GM19397 (cell line): ENCODE data around the gene NR2F2.

ENCODE experiments used
- ATAC-seq: cut with Tn5 transposase; IDR thresholded peaks from one replicate; pipeline ENCODE4 v1.9.1; 2021; ENCODE audit warnings: mild to moderate bottlenecking, moderate library complexity; ENCODE audit not compliant: unreplicated experiment

NR2F2 gene

DNA sequence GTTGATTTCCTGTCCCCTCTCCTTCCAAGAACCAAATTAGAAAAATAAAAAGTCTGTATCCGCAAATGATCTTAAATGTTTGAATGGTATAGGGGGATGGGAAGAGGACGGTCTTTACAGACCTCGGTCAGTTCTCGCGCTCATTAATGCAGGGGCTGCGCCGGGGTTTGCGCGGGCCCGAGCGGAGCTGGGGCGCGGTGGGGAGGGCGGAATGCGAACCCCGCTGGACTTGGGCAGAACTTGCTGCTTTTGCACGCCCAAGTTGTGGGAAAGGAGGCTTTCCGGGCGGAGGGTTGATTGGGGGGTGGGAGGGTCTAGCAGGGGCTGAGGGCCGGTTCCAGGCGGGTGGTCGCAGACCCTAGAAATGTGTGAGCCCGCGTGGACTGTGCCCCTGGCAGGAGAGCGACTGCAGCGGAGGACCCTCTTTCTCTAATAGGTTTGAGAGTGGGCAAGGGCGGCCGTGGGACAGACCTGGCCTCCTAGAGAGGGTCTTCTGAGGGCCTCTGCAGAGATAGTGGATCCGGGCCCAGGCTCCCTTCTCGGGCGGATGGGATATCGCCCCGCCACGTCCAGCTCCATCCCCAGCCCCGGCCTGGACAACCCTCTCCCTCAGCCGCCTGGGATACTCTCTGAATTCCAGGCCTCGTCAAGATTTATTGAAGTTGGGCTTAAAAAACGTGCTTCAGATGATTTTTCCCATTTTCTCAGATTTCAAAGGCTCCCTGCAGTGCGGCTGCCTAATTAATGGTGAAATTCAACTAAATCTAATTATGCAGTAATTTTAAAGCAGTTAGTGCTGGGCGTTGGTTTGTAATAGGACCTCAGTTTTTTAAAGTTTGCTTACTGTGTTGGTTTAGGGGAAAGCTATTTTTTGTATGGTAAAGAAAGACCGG lies 11.3 kb downstream of the NR2F2 start:
- ATAC-seq, result no peak

- no peak for ATAC-seq
Measured at GRCh38 chr15:96342406-96343112, 12.1 kb downstream of the NR2F2 start.

DNA sequence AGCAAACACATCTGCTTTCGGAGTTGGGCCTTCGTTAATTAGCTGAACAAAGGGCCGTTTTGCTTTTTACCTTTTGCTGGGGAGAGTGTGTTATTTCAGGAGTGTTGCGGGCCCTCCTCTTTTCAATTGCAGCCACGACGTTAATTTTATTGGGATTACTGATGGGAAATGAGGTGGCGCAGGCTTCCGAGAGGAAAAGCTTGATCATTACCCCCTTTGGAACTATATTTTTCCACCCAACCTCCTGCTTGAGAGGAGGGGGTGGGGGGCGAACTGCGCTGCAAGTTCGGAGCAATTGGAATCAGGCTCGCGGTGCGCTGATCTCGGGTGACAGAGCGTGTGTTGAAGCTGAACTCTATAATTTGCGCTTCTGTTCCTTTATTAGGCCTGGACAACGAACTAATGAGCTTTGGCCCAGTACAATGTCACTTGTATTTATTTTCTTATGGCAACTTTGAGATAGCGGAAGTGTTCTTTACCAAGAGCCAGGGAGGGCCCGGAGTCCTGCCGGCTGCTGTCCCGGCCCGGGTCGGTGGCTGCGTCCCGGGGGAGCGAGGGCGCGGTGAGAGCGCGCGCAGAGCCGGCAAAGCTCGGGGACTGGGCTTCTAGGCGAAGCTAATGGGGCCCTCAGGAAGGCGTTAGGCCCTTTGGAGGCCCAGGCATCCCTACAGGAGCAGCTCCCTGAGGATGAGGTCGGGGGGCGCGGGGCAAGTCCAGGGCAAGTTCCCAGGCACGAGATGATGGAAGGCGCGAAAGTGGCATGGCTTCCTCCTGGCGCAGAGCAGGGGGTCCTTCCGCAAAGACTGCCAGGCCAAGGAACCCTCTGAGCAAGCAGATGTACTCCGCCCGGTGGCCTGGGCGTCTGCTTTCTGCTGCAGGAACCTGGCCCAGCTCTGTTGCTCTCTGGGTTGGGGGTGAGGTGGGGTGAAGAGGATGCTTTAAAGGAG lies 12.9 kb downstream of the NR2F2 start:
- ATAC-seq, result no peak

DNA sequence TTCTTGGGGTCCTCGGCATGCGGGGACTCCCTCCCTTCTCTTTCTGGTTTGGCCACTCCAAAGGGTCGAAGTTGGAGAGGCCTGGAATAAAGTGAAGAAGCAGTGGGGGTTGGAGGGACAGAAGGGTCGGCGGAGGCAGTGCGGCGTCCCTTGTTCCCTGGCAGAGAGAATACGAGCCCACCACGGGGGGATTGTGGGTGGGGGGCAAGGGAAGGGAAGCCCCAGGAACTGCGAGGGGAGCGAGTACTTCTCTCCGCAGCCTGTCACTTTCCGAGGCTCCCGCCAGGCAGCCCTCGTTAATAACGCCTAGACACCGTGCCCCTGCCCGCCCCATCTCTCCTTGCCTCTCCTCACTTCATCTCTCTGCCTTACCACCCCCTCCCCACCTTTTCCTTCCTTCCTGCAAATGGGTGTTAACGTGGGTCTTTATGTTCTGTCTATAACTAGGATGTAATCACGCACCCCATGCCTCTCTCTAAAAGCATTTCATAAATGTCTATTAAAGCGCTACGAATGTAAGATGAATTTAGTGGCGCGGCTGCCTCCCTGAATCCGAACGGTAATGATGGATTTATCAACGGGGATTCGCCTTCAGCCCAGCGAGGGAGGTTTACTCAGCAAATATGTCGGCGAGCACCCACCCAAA lies 13.7 kb downstream of the NR2F2 start:
- ATAC-seq, result no peak

- ATAC-seq, result no peak
Measured at GRCh38 chr15:96344706-96345559, 14.4 kb downstream of the NR2F2 start.

DNA sequence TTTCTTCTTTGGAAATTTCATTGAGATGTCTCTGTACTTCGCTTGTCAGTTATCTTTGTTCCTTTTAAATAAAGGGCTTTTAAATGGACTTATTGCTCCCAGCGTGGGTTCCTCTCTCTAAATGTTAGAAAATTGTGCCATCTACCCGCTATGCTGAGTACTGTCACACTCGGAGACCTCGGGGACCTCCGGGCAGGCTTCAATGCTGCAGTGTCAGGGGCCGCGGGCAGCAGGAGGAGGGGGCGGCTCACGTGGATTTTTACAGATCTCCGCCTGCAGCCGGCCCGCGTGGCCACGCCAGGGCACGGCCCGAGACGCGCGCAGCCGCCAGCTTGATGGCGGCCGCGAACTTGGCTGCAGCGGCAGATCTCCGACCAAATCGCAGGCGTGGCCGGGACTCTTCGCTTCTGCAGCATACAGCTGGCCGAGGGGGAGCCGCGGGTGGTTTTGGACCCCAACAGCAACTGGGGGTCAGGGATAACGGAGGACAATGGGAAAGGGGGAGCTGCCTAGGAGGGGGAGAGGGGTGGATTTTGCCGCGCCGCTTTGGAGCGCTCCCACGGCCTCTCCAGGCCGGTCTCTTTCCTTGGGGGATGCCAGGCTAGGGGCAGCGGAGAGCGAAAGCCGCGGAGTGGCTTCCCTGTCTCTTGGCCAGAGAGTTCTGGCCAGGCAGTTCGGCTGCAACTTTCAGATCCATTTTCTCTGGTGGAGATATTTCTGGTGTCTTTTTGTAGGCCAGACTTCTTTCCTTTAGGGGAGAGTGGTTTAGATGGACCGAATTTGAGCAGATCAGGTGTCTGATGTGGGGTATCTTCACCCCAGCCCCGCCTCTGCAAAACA lies 15.3 kb downstream of the NR2F2 start:
- ATAC-seq, result peak; percentile 55

DNA sequence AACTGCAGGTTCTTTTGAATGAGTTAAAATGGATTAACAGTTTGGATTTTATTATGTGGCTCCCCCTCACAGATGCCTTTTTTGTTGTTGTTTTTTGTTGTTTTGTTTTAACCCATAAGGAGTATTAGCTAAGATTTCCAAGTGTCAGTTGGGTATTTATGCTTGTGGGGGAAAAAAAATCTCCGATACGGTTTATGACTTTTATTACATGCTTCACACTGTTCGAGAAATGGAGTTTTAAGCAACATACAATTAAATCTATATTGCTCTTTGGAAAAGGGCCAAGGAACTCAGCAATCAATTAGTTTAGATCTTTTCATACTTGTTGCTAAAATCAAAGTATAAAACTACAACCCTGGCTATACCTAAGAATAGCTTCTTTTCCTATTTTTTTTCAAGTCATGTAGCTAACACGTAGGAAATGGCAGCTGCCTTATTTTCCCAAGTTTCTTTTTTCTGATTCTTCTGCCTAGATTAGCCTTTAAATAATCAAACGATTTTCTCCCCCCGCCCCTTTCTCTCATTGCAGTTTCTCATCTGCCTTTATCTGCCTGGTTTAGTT lies 16.0 kb downstream of the NR2F2 start:
- no peak for ATAC-seq

GRCh38 chr15:96347181-96348111 lies 16.9 kb downstream of the NR2F2 start:
- no peak for ATAC-seq

DNA sequence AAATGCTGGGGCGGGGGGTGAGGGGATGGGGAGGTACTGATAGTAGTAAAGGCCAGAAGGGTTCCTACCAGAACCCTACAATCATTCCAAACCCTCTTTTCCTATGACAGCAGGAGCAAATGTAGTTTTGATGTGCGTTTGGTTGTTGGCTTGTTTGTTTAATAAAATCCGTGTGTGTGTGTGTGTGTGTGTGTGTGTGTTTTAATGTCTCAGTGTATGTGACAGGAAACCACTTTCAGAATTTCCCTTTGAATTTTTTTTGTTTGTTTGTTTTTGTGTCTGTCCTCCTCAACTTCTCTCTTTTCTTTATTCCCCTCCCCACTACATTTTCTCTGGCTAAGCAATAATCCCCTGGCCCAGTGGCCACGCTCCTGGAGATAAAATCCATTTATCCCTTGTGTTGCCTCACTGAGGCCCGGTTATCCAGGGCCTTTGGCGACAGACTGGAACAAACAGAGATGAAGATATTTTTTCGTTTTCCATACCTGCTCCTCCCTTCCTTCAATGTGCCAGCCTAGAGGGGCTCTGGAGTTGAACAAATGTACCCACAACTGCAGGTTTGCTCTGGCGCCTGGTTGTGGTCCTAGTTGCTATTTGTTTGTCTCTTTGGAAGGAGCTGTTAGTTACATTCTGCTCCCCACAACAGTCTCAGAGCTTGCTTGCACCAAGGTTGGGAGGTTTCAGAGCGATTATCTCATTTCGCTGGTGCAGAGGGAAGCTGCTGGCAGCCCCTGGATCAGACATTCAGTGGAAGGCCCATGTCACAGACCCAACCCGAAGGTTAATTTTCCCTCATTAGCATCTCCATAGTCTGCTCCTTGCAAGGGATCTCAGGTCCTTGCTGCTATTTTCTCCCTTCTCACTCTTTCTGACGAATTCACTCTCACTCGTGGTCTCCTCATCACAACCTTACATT lies 17.9 kb downstream of the NR2F2 start:
- ATAC-seq, result no peak

- no peak for ATAC-seq
Measured at GRCh38 chr15:96349034-96349856, 18.7 kb downstream of the NR2F2 start.

DNA sequence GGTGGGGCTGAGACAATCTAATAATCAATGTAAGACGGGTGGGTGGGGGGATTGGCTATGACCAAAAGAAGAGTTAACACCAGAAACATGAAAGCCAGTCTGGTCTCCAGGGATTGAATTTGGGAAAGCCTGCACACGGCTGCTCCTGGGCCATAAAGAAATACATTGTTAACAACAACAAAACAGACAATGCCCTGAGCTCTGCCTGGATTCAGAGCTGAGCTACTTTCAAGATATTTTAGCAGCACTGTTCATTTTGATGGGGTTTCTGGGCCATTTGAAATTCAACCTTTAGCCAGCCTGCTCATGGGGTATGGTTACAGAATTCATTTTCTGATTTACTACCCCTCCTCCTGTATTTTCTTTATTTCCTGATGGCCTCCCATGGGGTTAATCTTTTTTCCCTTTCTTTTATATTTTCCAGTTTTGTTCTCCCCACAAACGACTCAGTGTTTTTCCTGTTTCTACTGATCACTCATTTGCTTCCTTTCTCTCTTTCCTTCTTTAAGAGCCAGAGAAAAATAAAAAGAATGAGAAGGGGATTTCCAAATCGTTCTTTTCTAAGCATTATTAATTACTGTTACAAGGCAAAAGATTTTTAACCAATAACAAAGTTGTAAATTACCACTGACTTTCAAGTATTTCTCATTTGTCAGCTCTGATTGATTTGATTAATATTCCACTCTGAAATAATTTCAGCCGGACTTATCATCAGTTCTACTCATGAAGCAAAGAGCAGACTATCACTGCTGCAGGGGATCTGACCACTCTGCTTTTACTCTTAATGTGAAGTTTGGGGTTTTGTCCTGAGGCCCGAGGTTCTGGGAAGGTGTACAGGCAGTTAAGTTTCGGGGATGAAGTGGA lies 19.6 kb downstream of the NR2F2 start:
- no peak for ATAC-seq

- ATAC-seq, result no peak
Measured at GRCh38 chr15:96350934-96351724, 20.6 kb downstream of the NR2F2 start.

GRCh38 chr15:96351761-96352603 lies 21.5 kb downstream of the NR2F2 start:
- ATAC-seq, result no peak
